ENCODE measurements around the gene C5orf47. TPM values are rescaled to one million over a fixed set of nuclear protein-coding genes. Genes with fewer than 3 reads are reported as not detected.

The C5orf47 gene
- total RNA-seq, 1 donor from 2014 or later: not detected

DNA sequence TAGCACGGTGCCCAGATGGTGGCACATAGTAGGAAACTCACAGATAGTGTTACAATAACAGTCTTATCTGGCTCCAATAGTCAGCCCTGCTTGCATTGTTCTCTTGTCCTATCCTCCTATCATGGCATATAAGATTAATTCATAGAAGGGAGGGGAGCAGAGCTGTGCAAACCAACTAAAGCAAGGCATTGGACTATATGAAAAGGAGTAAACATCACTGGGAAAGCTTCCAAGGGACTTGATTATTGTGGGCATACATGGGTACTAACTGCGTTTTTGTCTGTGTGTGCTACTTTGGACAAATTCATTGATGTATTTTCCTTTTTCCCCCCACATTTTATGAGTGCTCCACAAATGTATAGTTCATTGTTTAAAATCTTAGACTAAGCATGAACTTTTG lies 43.8 kb upstream of the C5orf47 start:
- TF ChIP-seq, protein P1, sequence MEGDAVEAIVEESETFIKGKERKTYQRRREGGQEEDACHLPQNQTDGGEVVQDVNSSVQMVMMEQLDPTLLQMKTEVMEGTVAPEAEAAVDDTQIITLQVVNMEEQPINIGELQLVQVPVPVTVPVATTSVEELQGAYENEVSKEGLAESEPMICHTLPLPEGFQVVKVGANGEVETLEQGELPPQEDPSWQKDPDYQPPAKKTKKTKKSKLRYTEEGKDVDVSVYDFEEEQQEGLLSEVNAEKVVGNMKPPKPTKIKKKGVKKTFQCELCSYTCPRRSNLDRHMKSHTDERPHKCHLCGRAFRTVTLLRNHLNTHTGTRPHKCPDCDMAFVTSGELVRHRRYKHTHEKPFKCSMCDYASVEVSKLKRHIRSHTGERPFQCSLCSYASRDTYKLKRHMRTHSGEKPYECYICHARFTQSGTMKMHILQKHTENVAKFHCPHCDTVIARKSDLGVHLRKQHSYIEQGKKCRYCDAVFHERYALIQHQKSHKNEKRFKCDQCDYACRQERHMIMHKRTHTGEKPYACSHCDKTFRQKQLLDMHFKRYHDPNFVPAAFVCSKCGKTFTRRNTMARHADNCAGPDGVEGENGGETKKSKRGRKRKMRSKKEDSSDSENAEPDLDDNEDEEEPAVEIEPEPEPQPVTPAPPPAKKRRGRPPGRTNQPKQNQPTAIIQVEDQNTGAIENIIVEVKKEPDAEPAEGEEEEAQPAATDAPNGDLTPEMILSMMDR (IDR thresholded peaks at IDR 0.05): no peak
- peaks cover 23% of the 10 kb centered on the region for H3K4me1 Mint-ChIP-seq (ENCODE audit: low read depth)
- H3K27me3 Mint-ChIP-seq (ENCODE audit: low read depth): no peaks in the 10 kb centered on the region
- H3K9me3 Mint-ChIP-seq (ENCODE audit: low read depth): no peaks in the 10 kb centered on the region
- DNase-seq (ENCODE audit: low spot score): no peak
- peaks cover 37% of the 10 kb centered on the region for H3K36me3 Mint-ChIP-seq (ENCODE audit: low read depth)
- no peak overlapping the region for H3K27ac Mint-ChIP-seq (ENCODE audit: unreplicated experiment)
- H3K4me3 Mint-ChIP-seq (ENCODE audit: unreplicated experiment): no peak overlapping the region

DNA sequence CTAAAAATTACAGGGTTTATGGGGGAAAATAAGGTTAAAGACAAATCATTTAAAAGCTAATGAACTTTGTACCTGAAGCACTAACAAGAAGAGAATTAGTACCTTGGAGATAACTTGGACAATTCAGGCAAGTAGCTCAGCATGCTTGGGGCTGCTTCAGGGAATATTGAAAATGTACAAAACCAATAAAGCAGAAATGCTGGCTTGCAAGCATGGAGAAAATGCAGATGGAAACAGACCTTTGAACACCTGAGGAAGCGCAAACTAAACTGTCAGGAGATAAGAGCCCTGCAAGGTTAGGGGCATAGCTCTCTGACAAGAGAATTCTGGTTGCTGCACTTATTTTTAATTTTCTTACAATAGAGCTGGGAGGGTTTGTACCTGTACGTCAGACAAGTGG lies 42.6 kb upstream of the C5orf47 start:
- no peak for DNase-seq (ENCODE audit: low spot score)
- TF ChIP-seq, protein P1 (IDR thresholded peaks at IDR 0.05): no peak
- no peaks in the 10 kb centered on the region for H3K9me3 Mint-ChIP-seq (ENCODE audit: low read depth)
- no peaks in the 10 kb centered on the region for H3K27me3 Mint-ChIP-seq (ENCODE audit: low read depth)
- H3K36me3 Mint-ChIP-seq (ENCODE audit: low read depth): peaks cover 42% of the 10 kb centered on the region
- no peak overlapping the region for H3K4me3 Mint-ChIP-seq (ENCODE audit: unreplicated experiment)
- H3K4me1 Mint-ChIP-seq (ENCODE audit: low read depth): peaks cover 23% of the 10 kb centered on the region
- H3K27ac Mint-ChIP-seq (ENCODE audit: unreplicated experiment): no peak overlapping the region

DNA sequence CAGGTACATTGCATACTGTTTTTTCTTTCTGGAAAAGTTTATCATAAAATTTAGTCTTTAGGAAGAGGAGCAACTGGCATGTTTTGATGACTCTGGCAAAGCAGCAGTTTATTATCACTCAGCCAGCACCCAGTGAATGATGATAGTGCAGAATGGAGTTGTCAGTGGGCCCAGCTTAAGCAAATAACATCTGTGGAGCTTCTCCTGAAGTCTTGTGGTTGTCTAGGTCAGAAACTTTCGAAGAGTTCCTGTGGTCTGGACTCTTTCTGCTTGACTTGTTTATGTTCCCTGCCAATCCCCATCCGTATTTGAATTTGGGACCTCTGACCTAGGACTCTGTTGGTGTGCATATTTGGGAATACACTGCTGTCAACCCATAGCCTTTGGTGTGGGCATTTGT lies 38.1 kb upstream of the C5orf47 start:
- Mint-ChIP-seq H3K9me3 (ENCODE audit: low read depth) (no peaks in the 10 kb centered on the region), H3K27ac (ENCODE audit: unreplicated experiment) (no peak overlapping the region), H3K4me1 (ENCODE audit: low read depth) (peaks cover 23% of the 10 kb centered on the region), H3K27me3 (ENCODE audit: low read depth) (no peaks in the 10 kb centered on the region), H3K4me3 (ENCODE audit: unreplicated experiment) (no peak overlapping the region), H3K36me3 (ENCODE audit: low read depth) (peaks cover 56% of the 10 kb centered on the region)
- DNase-seq (ENCODE audit: low spot score): no peak
- TF ChIP-seq, protein P1 (IDR thresholded peaks at IDR 0.05): no peak

DNA sequence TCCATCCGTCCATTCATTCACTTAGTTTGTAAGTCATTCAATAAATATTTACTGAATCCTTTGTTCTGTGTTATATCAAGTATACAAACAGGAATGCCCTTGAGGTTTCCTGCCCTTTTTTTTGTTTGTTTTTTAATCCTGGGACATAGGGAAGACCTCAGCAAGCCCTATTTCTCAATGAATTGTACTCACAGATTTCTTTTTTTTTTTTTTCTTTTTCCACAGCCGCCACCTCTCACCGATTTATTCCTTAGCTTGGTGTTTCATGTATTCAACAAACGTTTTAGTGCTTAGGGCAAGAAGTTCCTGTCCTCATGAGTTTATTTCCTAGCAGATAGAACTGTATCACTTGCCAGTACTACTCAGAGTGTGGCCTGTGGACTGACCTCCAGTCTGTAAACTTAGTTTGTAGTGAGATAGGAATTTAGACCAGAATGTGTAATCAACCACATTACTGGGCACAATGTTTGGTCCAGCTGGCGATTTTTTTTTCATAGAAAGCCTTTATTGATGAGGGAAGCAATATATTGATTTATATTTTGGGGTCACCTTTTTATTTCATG lies 35.4 kb upstream of the C5orf47 start:
- Mint-ChIP-seq H3K36me3 (ENCODE audit: low read depth) (peaks cover 36% of the 10 kb centered on the region), H3K4me3 (ENCODE audit: unreplicated experiment) (no peak overlapping the region), H3K4me1 (ENCODE audit: low read depth) (peaks cover 27% of the 10 kb centered on the region), H3K27me3 (ENCODE audit: low read depth) (no peaks in the 10 kb centered on the region), H3K9me3 (ENCODE audit: low read depth) (no peaks in the 10 kb centered on the region), H3K27ac (ENCODE audit: unreplicated experiment) (peak overlapping the region; percentile 46)
- TF ChIP-seq, protein P1 (IDR thresholded peaks at IDR 0.05): no peak
- DNase-seq (ENCODE audit: low spot score): no peak

DNA sequence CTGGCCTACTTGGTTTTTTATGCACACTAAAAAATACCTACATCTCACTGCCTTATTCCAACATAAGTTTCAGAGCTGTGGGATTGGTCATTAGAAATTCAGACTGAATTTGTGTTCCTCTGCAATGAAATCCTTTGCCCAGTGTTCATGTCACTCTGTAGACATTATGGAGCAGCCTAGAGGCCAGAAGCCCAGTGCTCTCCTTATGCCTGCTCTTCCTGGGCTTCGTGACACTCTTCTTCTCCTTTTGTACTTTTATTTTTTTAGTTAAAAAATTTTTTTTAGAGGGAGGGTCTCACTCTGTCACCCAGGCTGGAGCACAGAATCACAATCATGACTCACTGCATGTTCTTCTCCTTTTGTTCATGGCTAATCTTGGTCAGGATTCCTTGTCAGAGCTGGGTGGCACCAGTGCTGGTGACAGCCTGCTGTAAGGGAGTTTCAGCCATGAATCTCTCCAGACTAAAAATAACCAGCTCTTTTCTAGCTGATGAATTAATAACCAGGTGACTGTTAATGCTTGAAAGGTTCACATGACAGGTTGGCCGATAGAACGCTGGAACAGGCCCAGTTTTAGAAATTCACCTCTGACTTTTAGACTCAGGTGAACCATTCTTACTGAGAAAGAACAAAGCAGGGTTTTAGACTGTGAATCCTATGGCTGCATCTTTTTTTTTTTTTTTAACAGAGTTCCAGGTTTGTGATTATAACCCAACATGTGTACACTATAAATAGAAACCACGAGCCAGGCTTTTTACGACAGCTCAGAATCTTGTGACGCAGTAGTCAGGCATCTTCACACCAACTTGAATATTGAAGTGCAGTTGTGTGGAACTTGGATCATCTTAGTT lies 34.1 kb upstream of the C5orf47 start:
- no peak for DNase-seq (ENCODE audit: low spot score)
- H3K4me3 Mint-ChIP-seq (ENCODE audit: unreplicated experiment): no peak overlapping the region
- H3K4me1 Mint-ChIP-seq (ENCODE audit: low read depth): peaks cover 27% of the 10 kb centered on the region
- TF ChIP-seq, protein P1 (IDR thresholded peaks at IDR 0.05): no peak
- no peaks in the 10 kb centered on the region for H3K27me3 Mint-ChIP-seq (ENCODE audit: low read depth)
- peaks cover 30% of the 10 kb centered on the region for H3K36me3 Mint-ChIP-seq (ENCODE audit: low read depth)
- H3K27ac Mint-ChIP-seq (ENCODE audit: unreplicated experiment): peak overlapping the region; percentile 71
- H3K9me3 Mint-ChIP-seq (ENCODE audit: low read depth): no peaks in the 10 kb centered on the region
